GM12874 (cell line): ENCODE results near the gene CEP76.

Source experiments
- CTCF ChIP-seq: IDR thresholded peaks from 2 replicates; pipeline ENCODE4 v1.5.1; 2011; ENCODE audit warnings: low read depth, mild to moderate bottlenecking, control low read depth, low read length, moderate library complexity; ENCODE audit not compliant: insufficient read depth

The CEP76 gene

GRCh38 chr18:12701161-12701560 lies 1.4 kb downstream of the CEP76 start:
- TF ChIP-seq CTCF = no peak

- TF ChIP-seq CTCF = no peak
Observed at GRCh38 chr18:12699747-12700146, 2.8 kb downstream of the CEP76 start.

GRCh38 chr18:12694032-12694431 lies 8.5 kb downstream of the CEP76 start:
- no peak for TF ChIP-seq CTCF

- TF ChIP-seq CTCF = no peak
Observed at GRCh38 chr18:12692206-12692605, 10.3 kb downstream of the CEP76 start.

- TF ChIP-seq CTCF = no peak
Observed at GRCh38 chr18:12689256-12689850, 13.2 kb downstream of the CEP76 start.

- no peak for TF ChIP-seq CTCF
Observed at GRCh38 chr18:12686100-12686499, 16.4 kb downstream of the CEP76 start.

- no peak for TF ChIP-seq CTCF
Observed at GRCh38 chr18:12679183-12679786, 23.2 kb downstream of the CEP76 start.
